ENCODE measurements around the gene DOK5. TPM values are rescaled to one million over a fixed set of nuclear protein-coding genes. Genes with fewer than 3 reads are reported as not detected.

Gene DOK5
- total and polyA plus RNA-seq, 2 donors (not counting 3 experiments of a cell fraction or from before 2014, with no cell fraction given) = 3.5 to 14.2 TPM

DNA sequence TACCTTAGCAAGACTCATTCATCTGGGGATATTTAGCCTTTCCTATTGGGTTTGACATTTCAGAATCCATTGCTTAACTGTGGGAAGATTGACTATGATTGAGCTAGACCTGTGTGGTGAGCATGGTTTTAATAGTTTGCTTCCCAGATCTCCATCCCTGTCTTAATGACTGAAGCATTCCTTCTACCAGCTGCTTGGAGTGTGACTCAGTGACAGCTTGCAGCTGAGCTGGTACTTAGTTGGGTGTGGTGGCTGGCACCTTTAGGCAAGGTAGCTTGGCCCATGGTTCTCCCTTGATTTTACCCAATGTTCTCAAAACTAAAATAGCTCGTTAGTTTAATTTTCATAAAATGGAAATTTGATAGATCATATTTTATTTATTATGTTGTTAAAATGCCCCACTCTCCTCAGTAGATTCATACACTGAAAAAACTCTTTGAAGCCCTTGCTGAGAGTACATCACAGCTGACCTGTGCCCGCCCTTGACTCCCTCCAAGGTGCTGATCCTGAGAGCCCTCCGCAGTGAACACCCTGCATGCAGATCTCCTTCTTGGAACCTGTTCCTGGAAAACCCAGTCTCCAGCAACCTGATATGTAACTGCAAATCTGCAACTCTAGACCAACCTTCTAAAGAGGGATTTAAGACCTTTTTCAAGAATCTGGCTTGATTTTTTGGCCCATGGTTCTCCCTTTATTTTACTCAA lies 19.1 kb downstream of the DOK5 start:
- no peaks in the 10 kb centered on the region for H3K27me3 ChIP-seq (ENCODE audit: control insufficient read depth in 2 of 2, insufficient read depth in 2 of 2, low read length in 2 of 2)
- no peak overlapping the region for H3K4me2 ChIP-seq (ENCODE audit: insufficient read depth, low read length)
- no peak for DNase-seq (ENCODE audit: low read depth, low spot score)
- no peak overlapping the region for H3K4me3 ChIP-seq (replicated peaks in 1 of 3; ENCODE audit: insufficient read depth in 1 of 3, low read depth in 1 of 3, low read length in 3 of 3)
- no peak for FAIRE-seq
- no peak overlapping the region for H3K9ac ChIP-seq (replicated peaks; ENCODE audit: extremely low read depth, insufficient read depth, low read length)
- no peak overlapping the region for H2AFZ ChIP-seq (ENCODE audit: low read depth, low read length)
- H3K79me2 ChIP-seq (ENCODE audit: control insufficient read depth, insufficient read depth, low read length) = no peaks in the 10 kb centered on the region
- H3K36me3 ChIP-seq (ENCODE audit: control insufficient read depth in 2 of 2, extremely low read depth in 1 of 2, insufficient read depth in 2 of 2, low read length in 2 of 2) = no peaks in the 10 kb centered on the region
- intact Hi-C loops (cut with micrococcal nuclease) (no loop called here), dilution Hi-C loops (cut with MboI; ENCODE audit: extremely low pct_ligation_motif_present, low sequenced_read_pairs) (no loop called here)
- H3K4me1 ChIP-seq (ENCODE audit: control insufficient read depth, extremely low read depth, insufficient read depth, low read length) = no peaks in the 10 kb centered on the region
- no TSS peak for BruUV-seq (replicated peaks)
- H3K9me1 ChIP-seq (replicated peaks; ENCODE audit: control insufficient read depth, extremely low read depth, insufficient read depth, low read length) = no peaks in the 10 kb centered on the region
- ChIA-PET CTCF (interaction anchor here (0.7 to 0.8 kb wide), 2 partner anchors 8 to 286 kb away, joined by 3 read pairs; partner anchors contain the start of gene PFDN4), POLR2A (no interaction called here)
- H4K20me1 ChIP-seq (replicated peaks; ENCODE audit: control insufficient read depth, extremely low read depth, insufficient read depth, low read length) = no peaks in the 10 kb centered on the region
- H3K27ac ChIP-seq (ENCODE audit: insufficient read depth, low read depth, low read length) = no peak overlapping the region
- H3K9me3 ChIP-seq (replicated peaks; ENCODE audit: control insufficient read depth, insufficient read depth, low read length) = no peaks in the 10 kb centered on the region
- no peak for TF ChIP-seq MYC (IDR thresholded peaks at IDR 0.05; ENCODE audit: low read depth, low read length)

DNA sequence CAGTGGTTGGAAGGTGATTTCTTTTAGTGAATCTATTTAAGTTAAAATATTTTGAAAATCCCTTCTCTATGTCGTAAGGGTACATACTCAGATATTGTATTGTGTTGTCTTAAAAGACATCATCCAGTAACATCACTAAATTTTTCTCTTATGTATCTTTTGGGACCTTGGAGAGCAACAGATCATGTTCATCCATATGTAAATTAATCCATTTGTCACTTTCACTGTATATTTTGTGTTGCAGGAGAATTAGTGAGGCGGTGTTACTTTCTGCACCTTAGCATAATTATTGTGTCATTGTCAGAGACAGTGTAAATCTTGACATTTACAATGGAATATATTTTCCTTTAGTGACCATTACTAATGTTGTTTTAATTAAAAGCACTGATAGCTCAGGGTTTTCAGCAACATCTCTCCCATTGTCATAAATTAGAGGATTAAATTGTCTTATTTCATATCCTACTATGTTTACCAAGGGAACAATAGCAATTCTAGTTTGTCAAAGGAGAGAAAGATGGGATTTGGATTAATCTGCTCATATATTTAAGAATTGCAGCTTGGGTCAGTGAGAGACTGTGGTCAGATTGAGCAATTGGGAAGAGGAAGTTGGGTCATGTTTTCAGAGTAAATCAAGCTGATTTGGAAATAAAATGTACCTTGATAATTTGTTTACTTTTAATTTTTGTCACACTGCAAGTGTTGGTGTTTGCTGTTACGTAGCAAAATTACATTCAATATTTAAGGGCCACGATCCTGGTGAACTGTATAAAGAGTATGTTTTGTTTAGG lies 22.7 kb downstream of the DOK5 start:
- CTCF ChIA-PET = no interaction called here
- H3K4me2 ChIP-seq (ENCODE audit: insufficient read depth, low read length) = no peak overlapping the region
- no peaks in the 10 kb centered on the region for H4K20me1 ChIP-seq (replicated peaks; ENCODE audit: control insufficient read depth, extremely low read depth, insufficient read depth, low read length)
- H3K79me2 ChIP-seq (ENCODE audit: control insufficient read depth, insufficient read depth, low read length) = no peaks in the 10 kb centered on the region
- H3K4me1 ChIP-seq (ENCODE audit: control insufficient read depth, extremely low read depth, insufficient read depth, low read length) = no peaks in the 10 kb centered on the region
- dilution Hi-C loops (cut with MboI; ENCODE audit: extremely low pct_ligation_motif_present, low sequenced_read_pairs) (no loop called here), intact Hi-C loops (cut with micrococcal nuclease) (no loop called here)
- no TSS peak for BruUV-seq (replicated peaks)
- no peak overlapping the region for H2AFZ ChIP-seq (ENCODE audit: low read depth, low read length)
- no peak for TF ChIP-seq MYC (IDR thresholded peaks at IDR 0.05; ENCODE audit: low read depth, low read length)
- POLR2A ChIA-PET = no interaction called here
- no peaks in the 10 kb centered on the region for H3K9me3 ChIP-seq (replicated peaks; ENCODE audit: control insufficient read depth, insufficient read depth, low read length)
- H3K27ac ChIP-seq (ENCODE audit: insufficient read depth, low read depth, low read length) = no peak overlapping the region
- no peak overlapping the region for H3K9ac ChIP-seq (replicated peaks; ENCODE audit: extremely low read depth, insufficient read depth, low read length)
- H3K27me3 ChIP-seq (ENCODE audit: control insufficient read depth in 2 of 2, insufficient read depth in 2 of 2, low read length in 2 of 2) = no peaks in the 10 kb centered on the region
- no peak overlapping the region for H3K4me3 ChIP-seq (replicated peaks in 1 of 3; ENCODE audit: insufficient read depth in 1 of 3, low read depth in 1 of 3, low read length in 3 of 3)
- FAIRE-seq (no peak), DNase-seq (ENCODE audit: low read depth, low spot score) (no peak)
- H3K36me3 ChIP-seq (ENCODE audit: control insufficient read depth in 2 of 2, extremely low read depth in 1 of 2, insufficient read depth in 2 of 2, low read length in 2 of 2) = no peaks in the 10 kb centered on the region
- no peaks in the 10 kb centered on the region for H3K9me1 ChIP-seq (replicated peaks; ENCODE audit: control insufficient read depth, extremely low read depth, insufficient read depth, low read length)
